ENCODE data around the gene USP10.

Gene USP10

GRCh38 chr16:84795329-84796053 lies 95.7 kb downstream of the USP10 start:
- no peak overlapping the region for H3K27ac ChIP-seq
- no peak for TF ChIP-seq ZFX (IDR thresholded peaks at IDR 0.05)
- no peak for TF ChIP-seq CTCF (conservative IDR thresholded peaks at IDR 0.05)

DNA sequence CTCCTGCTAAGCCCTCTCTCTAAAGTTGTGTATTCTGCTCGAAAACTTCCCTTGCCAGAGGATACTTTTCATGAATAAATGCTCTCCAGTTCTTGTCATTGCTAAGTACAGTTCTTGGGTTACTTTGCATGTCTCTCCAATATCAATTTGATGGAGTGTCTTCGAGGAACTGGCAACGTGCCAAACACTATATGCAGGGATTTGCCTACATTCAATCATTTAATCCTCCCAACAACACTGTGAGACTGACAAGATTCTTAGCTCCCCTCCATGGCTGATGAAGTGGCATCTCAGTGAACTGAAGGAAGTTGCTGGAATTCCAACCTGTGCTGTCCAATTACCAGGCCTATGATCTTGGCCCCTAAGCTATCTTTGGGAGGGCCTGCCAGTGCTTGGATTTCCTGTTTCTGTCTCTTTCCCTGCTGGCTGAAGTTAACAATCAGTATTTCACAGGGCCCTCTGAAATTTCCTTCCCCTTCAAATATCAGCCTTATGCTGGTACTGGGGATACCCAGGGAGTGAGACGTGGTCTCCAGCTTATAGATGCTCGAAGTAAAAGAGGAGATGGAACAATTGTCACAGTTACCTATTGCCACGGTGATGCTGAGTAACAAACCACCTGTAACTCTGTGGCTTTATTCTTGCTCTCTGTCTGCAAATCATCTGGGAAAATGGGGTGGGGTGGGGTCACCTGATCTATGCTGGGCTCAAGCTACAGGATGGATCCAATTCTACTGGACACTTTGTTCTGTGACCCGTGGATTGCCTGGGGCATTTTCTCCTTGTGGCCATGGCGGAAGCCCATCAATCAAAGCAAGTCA lies 100.6 kb downstream of the USP10 start:
- no peak for TF ChIP-seq CTCF (conservative IDR thresholded peaks at IDR 0.05)

DNA sequence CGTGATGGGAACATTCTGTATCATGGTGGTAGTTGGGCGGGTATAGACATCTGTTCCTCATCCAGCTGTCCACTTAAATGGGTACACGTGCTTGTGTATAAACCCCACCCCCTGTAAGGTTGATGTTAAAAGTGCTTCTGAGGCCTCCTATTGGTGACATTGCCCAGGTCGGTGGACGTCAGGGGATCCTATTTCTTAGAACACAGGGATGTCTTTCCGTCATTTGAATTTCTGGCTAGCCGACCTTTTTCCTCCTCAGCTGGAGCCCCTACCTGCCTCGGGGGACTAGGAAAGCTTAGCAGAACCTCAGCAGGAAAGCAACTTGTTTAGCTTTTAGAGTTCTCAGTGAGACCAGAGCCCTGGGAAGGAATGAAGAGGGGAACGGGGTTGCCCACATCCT lies 103.3 kb downstream of the USP10 start:
- TF ChIP-seq ZFX (IDR thresholded peaks at IDR 0.05) (no peak), CTCF (conservative IDR thresholded peaks at IDR 0.05) (no peak)
- H3K27ac ChIP-seq, result no peak overlapping the region

More for the DNA sequence above, 100.6 kb downstream of the USP10 start:
- no peak overlapping the region for H3K27ac ChIP-seq

- no peak overlapping the region for H3K27ac ChIP-seq
- TF ChIP-seq CTCF (conservative IDR thresholded peaks at IDR 0.05), result no peak
- TF ChIP-seq ZFX (IDR thresholded peaks at IDR 0.05), result no peak
These were observed 104.5 kb downstream of the USP10 start for GRCh38 chr16:84804326-84804725.

DNA sequence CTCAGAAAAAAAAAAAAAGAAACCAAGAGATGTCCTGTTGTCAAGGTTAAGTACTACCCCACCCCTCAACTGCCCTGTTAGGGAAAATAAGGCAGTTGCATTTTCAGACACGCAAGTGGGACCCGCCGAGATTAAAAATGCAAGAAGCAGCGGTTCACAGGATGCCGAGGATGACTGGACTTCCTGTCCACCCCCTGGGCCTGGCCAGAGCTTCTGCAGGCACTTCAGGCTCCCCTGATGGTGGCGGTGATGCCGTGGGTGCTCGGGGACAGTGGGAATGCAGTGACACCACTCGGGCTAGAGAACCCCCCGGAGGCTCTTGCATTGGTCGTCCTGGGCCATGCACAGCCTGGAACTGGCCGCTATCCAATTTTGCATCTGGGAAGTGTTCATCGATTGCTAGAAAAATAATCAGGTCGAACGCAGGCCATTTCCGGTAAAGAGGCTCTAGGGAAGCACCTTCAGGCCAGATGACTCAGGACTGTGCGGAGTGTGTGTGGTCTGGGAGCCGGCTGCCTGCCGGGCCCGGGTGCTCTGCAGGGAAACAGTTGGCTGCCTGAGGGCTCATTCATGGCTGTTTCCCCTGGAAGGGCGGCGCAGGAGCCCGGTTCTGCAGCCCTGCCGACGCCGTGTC lies 106.6 kb downstream of the USP10 start:
- H3K27ac ChIP-seq, result no peak overlapping the region
- TF ChIP-seq CTCF (conservative IDR thresholded peaks at IDR 0.05) (no peak), ZFX (IDR thresholded peaks at IDR 0.05) (no peak)

- TF ChIP-seq ZFX (IDR thresholded peaks at IDR 0.05), result no peak
- no peak for TF ChIP-seq CTCF (conservative IDR thresholded peaks at IDR 0.05)
- no peak overlapping the region for H3K27ac ChIP-seq
These were observed 107.1 kb downstream of the USP10 start for GRCh38 chr16:84806890-84807258.

- no peak for TF ChIP-seq ZFX (IDR thresholded peaks at IDR 0.05)
- no peak for TF ChIP-seq CTCF (conservative IDR thresholded peaks at IDR 0.05)
- H3K27ac ChIP-seq, result no peak overlapping the region
These were observed 108.0 kb downstream of the USP10 start for GRCh38 chr16:84807776-84808175.

All from C4-2B (cell line).